GM10847 (cell line): Measurements from ENCODE around the gene GALNTL6.

ENCODE experiments used
- POLR2A ChIP-seq: IDR thresholded peaks from 2 replicates; pipeline ENCODE4 v1.6.1; 2011; ENCODE audit not compliant: insufficient read length; ENCODE audit errors: extremely low read depth

The GALNTL6 gene

DNA sequence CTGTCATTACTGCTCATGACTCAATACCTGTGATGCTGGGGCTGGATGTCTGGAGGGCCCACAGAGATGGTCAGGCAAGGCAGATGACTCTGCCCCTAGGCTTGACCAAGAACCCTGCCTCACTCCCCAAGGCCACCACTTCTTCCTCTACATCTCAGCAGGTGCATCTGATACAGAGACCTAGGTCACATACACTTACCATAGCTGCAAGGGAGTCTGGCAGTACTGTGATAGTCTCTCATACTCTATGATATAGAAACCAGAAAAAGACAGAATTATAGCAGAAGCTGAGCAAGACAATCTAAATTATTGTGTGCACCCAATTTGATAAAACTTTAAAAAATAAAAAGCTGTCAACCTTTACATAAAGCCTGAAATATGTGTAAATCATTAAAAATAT, 878.3 kb downstream of the GALNTL6 start:
- no peak for TF ChIP-seq POLR2A

GRCh38 chr4:172692701-172693100, 879.5 kb downstream of the GALNTL6 start:
- TF ChIP-seq POLR2A = no peak

DNA sequence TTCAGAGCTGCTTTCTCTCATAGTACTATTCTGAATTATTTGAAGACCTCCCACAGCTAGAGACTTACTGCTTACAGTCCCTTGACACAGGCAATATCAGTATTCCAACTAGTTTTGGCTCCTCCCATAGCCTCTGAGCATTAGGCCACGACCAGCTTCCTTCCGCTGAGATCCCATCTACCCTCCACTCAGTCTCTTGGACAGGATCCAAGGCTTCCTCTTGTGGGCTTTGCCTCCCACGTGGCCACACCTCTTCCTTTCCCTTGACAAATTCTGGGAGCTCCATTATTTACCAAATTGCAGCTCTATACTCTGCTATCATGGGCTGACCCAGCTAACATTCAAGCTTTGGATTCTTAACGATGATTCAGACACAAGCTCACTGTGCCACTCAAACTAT, 885.1 kb downstream of the GALNTL6 start:
- no peak for TF ChIP-seq POLR2A

- TF ChIP-seq POLR2A = no peak
These were observed 892.4 kb downstream of the GALNTL6 start for GRCh38 chr4:172705565-172705964.

DNA sequence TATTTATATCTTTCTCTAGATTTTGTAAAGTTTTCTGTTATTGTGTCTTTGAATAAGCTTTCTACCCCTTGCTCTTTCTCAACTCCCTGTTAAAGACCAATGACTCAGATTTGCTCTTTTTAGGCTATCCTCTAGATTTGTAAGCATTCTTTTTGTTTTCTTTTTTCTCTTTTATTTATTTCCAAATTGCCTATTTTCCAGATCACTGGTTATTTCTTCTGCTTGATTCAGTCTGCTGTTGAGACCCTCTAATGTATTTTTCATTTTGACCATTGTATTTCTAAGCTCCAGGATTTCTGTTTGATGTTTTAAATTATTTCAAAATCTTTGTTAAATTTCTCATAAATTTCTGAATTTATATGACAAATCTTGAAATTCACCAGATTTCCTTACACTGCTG, 892.8 kb downstream of the GALNTL6 start:
- no peak for TF ChIP-seq POLR2A

DNA sequence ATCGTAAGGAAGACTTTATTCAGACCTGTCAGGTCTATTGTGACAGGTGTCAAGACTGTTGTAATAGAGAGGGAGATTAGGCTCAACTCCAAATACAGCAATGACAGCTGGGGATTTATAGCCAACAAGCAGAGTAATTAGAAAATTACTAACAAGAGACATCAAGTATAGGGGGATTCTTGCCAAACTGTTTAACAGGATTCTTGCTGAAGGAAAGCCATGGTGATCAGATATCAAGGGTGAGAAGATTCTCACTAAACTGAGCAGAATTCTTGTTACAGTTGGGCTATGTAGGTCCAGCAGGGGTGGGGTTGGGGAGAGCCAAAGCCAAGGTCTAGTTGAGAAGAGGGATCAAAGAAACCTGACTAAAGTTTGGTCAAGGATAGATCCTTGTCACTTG, 894.4 kb downstream of the GALNTL6 start:
- no peak for TF ChIP-seq POLR2A

- no peak for TF ChIP-seq POLR2A
These were observed 895.0 kb downstream of the GALNTL6 start for GRCh38 chr4:172708184-172708583.

GRCh38 chr4:172709376-172709775, 896.2 kb downstream of the GALNTL6 start:
- no peak for TF ChIP-seq POLR2A

DNA sequence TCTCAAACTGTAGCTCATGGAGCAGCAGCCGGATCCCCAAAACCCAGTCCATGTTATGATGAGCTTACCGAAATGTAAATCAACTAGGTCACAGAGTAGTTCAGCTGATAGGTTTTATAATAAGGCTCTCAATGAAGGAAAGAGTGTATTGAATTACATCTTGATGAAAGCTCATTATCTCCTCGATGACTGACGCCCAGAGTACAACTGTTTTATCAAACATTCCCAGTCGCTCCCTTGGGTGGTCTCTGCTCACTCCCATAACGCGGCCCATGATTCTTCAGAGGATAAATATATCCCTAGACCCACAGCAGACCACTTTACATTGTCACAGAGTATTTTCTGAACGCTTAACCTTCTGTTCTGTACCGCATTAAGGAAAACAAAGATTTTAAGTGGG, 903.1 kb downstream of the GALNTL6 start:
- TF ChIP-seq POLR2A = no peak

DNA sequence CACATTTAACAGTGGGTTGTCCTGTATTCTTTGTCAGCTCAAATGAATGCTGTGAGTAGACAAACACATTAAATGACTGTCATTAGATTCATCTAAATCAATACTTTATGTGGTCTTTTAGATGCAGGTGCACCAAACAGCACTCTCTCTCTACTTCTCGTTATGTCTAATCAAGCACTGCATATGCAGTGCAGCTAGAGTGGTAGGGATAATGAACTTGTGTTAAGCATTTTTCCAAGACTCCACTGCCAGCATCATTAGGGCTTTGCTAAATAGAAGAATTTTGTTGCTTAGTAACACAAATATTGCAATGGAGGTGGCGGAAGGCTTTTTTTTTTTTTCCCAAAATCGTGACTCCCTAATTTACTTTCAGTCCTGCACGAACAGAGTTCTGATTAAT, 908.5 kb downstream of the GALNTL6 start:
- no peak for TF ChIP-seq POLR2A

DNA sequence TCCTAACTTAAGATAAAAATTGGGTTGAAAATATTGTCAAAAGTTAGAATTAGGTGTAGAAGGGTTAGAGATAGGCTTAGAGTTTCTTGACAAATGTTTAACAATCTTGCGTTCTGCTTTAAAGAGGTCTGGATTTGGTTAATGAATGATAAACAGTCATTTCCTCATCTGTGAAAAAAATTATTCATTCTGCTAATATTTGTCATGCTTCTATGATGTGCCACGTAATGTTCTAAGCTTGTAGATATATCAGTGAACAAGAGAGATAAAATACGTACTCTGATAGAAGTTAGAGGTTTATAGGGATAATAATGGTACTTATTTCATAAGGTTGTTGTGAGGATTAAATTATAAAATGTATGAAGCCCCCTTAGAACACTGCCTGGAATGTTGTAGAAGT, 912.4 kb downstream of the GALNTL6 start:
- TF ChIP-seq POLR2A = no peak

GRCh38 chr4:172726001-172726423, 912.8 kb downstream of the GALNTL6 start:
- no peak for TF ChIP-seq POLR2A

- no peak for TF ChIP-seq POLR2A
These were observed 914.4 kb downstream of the GALNTL6 start for GRCh38 chr4:172727631-172728030.

GRCh38 chr4:172734555-172734954, 921.4 kb downstream of the GALNTL6 start:
- TF ChIP-seq POLR2A = no peak

- TF ChIP-seq POLR2A = no peak
These were observed 922.8 kb downstream of the GALNTL6 start for GRCh38 chr4:172736046-172736445.

DNA sequence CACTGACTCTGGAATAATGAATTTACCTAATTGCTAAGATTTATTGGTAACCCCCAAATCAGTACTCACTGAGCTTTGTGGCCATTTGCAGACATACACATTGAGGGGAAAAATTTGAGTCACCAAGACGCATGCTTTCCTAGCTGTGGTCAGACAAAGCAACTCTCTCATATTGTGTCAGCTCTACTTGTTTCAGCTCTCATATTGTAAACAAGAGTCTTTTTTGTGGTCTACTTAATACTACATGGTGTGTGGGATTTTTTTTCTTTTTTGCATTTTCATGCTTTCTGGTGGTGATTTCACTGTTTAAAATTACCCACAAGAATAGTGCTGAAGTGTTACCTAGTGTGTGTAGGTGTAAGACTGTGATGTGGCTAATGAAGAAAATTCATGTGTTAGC, 927.2 kb downstream of the GALNTL6 start:
- no peak for TF ChIP-seq POLR2A

DNA sequence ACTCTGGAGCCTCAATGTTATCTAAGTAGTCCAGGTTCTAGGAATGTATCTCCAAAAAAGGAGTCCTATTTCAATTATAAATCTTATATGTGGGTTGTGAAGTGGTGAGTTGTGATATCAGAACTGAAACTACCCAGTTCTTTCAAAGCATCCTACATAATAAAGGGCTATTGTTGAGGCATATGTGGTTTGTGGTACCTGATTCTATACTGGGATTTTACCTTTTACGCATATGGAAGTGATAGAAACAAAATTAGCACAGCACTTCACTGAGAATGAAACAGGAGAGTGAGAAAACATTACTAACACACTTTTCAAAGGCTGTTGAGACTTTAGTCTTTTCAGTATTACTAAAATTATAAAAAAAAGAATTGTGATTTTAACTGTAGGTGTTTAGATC, 937.7 kb downstream of the GALNTL6 start:
- TF ChIP-seq POLR2A = no peak

DNA sequence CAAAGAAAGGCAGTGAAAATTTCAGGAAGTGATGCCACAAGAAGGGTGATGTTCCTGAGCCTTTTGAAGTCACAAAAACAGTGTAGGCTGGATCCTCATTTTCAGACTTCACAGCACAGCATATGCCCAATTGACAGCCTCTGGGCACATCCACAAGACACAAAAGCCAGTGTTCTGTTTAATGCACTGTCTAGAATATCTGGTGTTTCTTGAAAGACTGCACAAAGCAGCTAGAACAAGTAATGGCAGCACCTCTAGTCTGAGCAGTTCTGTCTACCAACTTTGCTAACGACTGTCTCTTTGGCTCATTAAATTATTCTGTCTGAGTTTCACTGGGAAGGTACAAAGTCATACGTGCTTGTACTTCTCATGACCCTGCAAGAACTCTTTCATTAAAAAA, 938.3 kb downstream of the GALNTL6 start:
- no peak for TF ChIP-seq POLR2A

GRCh38 chr4:172758586-172759340, 945.6 kb downstream of the GALNTL6 start:
- no peak for TF ChIP-seq POLR2A
